Activated CD8-positive, alpha-beta memory T cell treated with anti-CD3 and anti-CD28 coated beads, Interleukin-2, amount 50 U/mL, for 4 hours (primary cell): ENCODE data around the gene DLX6.

Experiments
- DNase-seq: peaks from one replicate; pipeline ENCODE4 v3.0.0-alpha.2; 2020

Gene DLX6

DNA sequence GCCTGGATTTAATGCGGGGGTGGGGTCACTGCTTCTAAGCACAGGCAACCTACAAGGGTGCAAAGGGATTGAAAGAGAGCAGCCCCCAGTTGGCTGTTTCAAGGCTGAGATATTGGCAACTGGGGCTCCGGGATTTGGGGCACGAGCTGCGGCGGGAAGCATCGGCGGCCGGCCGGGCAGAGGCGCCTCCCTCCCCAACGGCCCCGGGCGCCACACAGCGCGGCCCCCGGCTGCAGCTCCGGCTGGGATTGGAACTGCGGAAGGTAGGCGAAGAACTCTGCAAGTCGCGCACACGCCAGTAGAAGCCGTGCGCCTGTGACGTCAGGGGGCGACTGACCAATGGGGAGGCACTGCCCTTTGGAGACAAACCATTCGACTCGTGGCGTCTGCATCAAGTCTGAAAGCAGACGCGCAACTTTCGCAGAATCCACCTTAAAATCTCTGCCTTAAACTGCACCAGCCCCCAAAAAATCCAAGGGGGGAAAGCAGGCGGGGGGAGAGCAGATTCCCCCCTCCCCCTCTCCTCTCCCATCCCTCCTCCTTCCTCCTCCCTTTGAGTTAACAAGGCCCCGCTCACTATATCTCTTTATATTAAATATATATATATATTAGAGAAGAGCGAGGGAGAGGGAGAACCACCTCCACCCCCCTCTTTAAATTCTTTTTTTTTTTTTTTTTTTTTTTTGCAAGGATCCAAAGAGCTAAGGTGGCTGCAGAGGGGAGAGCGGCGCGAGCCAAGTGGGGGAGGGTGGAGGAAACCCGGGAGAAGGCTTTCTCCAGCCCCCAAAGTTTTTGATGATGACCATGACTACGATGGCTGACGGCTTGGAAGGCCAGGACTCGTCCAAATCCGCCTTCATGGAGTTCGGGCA is at the start of gene DLX6:
Gene DLX6, plus strand, starts transcription at position 371 of the 872 bp plus-strand sequence. Its CDS starts 425 bp downstream, at position 796.
- no peak for DNase-seq

DNA sequence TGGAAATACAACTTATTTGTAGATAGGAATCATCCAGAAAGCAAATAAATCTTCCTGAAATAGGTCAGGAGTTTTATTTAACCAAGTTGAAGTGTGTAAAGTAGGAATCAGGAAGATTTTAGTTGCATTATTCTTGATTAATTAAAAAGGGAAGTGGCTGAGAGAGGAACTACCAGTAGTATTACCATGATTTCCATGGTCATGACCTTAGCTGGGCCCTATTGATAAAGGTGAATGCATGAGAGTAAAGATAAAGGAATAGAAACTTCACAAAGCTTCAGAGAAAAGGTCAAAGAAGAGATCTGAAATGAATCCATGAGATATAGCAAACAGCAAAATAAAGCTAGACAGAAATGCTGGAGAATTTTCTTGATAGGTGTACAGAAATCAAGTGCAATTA is 46.2 kb upstream of the DLX6 start:
- no peak for DNase-seq

DNA sequence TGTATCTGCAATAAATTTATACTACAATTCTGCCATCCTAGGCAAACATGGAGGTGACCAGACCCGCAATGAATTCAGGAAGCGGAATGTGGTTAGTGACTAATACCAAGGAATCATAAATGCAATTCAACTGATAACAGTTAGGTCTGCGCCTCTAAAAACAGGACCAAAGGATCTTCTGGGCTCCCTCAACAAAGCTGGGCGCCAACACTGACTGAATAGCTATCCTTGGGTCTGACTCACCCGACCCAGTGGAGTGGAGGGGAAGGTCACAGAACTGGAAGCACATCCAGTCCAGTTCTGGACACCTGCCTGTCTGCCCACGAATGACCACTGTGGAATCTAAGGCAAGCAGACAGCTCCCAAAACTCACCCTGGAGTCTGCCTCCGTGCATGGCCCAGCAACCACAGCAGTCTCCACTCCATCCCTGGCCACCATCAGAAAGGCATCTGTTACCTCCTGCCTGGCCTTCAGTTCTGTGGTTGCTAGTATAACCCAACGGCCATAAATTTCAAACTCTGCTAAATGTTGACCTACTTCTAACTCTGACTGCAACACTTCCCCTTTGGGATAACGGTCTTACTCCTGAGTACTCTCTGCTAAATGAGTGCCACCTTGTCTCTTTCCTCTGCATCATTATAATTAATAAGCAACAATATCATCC is 43.0 kb upstream of the DLX6 start:
- no peak for DNase-seq

DNA sequence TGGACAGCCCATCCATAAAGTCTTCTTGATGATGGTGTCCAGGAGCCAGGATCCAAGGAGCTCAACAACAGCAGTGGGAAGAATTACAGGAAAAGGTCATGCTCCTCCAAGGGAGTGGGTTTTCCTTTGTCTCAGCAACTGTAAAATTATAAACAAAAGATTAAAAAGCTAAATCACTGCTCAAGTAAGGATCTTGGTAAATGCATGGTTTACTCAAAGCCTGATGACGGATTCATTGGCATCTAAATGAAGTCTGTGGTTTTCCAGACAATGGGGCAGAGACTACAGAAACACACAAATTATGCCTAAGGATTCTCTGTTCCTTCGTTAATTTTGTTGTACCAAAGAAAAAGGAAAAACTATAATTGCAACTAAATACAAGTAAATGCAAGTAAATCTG is 36.4 kb upstream of the DLX6 start:
- no peak for DNase-seq

DNA sequence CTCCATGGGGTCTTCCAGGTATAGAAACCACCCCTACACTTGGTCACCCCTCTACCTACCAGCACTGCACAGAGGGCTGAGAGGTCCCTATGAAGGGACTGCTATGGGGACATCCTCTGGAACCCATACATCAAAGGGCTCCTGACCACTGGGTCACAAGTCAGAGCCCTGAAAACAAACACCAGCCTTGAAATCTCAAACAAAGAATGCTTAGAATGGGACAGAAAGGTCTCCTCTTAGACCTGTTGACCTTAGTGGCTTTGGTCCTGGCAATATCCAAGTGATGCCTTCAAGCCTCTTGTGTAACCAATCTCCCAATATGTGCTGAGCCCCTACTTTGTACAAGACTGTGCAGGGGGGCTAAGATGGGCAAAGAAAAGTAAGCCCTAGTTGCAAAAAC is 34.6 kb upstream of the DLX6 start:
- no peak for DNase-seq

DNA sequence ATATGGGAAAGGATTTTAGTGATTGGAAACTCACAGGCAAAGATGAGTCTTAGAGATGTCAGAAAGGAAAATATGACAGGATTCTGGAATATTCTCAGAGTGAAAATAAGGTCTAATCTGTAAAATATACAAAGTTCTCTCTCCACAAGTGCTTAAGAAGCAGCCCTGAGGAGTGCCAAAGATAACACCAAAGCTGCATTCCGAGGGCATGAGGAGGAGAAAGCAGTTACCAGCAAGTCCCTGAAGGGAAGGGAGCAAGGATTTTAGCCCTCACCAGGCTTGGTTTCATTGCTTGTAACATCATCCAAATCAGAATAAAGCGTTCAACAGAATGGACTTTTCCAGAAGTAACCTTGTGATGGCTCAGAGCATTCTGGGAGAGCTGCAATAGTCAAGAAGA is 31.4 kb upstream of the DLX6 start:
- no peak for DNase-seq

DNA sequence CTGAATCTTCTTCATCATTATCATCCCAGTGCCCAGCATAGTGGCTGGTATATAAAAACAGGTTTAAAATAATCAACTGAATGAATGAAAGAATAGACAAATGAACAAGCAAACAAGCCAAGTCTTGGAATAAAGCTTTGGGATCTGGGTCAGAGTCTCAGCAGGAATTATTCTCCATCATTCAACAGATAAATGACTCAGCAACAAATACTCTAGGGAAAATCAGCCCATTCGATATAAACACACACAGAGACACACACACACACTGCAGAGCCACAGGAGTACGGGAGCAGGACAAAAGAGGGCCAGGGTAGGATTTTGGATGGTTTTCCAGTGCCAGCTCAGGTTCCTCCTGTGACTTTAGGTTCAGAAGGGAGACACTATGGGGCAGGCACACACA is 29.2 kb upstream of the DLX6 start:
- no peak for DNase-seq

DNA sequence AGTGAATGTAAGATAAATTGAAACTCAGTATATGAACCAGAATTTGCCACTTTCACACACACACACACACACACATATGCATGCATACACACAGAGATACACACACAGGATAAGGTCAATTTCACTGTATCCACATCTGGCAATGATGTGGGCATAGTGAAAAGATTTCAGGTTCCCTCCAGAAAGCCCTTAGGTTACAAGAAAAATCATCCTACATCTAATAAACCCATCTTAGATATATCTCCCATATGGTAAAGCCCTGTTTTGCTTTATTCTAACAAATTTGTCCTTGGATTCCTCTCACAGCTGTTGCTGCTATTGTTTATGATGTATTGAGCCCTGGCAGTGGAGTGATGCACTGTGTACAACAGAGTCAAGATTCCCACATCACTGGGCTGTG is 27.9 kb upstream of the DLX6 start:
- no peak for DNase-seq

DNA sequence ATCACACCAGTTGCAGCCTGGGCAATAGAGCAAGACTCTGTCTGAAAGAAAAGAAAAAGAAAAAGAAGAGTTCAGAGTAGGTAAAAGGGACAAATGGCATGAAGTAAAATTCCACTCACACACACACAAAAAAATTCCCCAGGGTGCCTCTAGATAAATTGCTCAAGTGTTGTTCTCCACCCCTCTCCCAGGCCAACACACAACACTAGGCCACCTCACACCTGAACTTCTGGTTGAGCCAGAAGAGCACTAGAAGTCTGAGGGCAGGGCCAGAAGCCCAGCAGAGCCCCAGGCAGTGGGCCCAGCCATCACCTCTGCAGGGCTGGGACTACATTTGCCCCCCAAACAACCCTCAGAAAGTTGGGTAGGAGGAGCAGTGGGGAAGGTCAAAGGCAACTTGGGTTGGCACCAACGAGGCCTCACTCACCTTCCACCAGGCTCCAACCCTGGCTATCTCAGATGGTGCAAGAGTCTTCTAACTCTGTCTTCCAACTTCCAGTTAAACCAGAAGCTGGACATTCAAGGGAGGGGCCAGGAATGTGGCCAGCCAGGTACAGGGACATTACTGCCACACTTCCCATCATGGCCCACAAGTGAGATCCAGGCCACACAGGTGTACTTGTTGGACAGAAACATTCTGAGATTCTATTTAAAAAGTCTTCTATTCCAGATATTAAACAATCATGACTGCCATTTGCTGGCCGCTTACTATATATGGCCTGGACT is 25.6 kb upstream of the DLX6 start:
- no peak for DNase-seq

DNA sequence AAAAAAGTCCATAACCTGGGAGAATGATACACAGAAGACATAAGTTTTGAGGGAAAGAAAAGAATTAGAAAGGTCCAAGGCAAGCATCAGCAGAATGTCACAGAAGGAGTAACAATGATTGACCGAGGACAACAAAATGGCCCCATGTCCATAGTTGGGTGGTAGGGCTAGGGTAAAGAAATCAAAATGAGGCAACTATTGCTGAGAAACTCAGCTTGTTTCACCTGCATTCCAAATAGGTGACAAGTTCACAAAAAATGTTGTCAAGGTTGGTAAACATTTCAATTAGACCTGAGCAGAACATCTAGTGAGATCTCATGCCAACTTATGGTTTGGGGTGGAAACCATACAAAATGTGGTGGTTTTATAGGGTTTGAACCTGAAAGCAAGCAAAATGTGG is 22.8 kb upstream of the DLX6 start:
- DNase-seq, result no peak

DNA sequence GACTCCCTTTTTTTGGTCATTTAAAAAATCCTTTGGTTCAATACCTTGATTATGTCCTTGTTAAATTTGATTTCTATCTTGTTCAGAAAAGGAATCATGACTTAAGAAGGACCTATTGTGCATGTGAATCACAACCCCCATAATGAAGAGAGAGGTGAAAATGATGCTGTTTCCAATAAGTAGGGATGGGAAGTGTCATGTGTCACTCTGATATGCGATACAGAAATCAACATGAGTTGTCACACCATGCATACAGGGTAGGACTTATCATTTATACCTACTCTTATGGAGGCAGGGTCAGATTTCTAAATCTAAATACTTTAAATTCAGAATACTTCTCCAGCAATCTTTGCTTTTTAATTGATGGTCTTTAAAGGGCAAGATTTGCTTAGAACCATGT is 19.4 kb upstream of the DLX6 start:
- no peak for DNase-seq

DNA sequence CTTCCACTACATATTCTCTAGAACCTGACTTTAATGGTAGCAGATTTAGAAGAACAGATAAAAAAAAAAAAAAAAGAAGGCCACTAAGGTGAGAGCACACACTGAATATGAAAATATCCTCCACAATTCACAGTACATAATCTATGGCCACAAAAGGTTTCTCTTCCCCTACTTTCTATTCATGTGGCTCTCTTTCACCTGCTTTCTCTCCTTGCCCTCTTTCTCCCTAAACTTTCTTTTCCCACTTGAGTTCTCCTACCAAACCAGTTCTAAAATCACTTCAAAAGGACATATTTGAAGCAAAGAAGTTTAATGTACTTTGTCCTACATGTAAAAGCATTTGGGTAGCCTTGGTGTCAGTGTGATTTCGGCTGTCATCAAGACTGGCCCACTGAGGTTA is 18.5 kb upstream of the DLX6 start:
- no peak for DNase-seq

DNA sequence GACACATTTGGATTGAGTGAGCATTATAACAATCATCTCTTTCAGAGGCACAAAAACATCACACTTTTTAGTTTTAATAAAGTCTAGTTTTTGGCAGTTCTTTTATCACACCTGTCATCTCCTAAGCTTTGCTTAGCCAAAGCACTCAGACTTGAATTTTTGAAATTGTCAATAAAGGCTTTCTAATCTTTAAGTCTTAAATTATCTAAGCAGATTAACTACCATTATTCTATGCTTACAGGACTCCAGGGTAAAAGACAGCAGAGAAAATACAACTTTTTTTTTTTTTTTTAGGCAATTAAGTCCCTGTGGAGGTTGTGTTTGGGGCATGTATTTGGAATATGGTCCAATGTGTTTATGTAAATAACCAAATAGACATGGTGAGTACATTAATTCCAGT is 17.6 kb upstream of the DLX6 start:
- DNase-seq, result no peak

DNA sequence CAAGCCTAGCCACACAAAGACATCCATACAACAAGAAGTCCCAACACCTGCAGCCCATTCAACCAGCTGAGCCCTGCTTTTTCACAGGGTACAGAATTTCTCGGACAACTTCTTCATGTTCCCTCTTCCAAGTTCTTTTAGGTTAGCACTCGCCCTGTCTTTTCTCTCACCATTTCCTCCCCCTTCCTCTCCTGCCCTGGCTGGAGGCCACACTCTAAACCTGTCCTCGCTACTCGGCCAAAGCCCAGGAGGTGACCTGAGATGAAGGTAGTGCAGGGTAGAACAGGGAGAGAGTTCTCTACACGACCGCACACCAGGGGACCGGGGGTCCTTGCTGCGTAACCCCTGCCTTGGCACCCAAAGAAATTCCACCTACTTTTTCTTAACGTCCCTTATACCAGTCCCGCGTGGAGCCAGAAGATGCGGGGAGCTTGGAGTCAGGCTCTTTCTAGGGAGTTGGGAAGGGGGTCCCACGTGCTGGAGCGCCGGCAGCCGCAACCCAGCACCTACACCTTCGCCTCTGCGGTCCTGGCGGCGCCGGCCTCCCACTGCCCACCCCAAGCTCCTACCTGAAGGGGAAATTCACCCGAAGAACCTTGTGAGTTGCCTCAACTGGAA is 16.0 kb upstream of the DLX6 start:
- no peak for DNase-seq

DNA sequence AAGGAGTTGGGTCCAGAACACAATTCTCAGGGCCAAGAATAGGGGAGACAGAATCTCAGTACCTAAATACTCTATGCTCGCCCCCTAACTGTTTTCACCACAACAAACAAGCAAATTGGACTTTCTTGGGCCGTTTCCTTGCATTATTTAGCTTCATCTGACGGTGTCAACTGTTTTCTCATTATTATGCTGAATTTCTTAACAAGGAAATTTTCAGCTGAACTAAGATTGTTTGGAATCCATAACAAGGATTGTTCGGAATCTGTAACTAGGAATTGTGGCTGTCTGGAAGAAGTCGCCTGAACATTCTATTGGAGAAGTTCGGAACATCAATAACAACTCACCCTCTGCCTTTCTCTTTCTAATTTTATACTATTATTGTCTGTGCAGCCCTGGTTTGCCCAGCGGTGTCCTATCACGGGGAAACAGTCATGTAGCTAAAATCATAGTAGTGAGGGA is 15.5 kb upstream of the DLX6 start:
- DNase-seq, result no peak

DNA sequence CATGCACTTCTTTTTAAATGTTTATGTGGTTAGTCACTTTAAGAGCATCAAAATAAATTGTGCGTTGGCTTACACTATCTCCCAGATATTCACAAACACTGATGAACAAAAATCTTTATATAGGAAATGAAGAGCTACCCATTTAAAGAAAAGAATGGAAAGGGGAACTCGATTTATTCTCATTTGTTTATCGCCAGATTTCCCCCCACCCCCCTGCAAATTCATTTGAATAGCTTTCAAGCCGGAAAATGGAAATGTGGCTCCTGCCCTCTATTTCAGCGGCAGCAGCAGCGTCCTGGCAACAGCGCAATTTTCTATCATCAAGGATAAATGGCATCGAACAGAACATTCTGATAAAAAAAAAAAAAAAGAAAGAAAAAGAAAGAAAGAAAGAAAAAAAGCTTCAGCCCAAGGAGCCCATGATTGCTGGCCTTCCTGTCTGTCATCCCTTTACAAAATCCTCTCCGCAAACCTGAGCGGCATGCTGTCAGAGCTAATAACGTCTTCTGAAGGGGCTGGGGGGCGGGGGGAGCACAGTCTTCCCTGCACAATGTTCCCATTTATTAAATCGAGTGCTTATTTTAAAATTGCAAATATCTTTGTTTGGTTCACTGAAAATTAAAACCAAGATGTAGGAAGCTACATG is 13.7 kb upstream of the DLX6 start:
- no peak for DNase-seq

DNA sequence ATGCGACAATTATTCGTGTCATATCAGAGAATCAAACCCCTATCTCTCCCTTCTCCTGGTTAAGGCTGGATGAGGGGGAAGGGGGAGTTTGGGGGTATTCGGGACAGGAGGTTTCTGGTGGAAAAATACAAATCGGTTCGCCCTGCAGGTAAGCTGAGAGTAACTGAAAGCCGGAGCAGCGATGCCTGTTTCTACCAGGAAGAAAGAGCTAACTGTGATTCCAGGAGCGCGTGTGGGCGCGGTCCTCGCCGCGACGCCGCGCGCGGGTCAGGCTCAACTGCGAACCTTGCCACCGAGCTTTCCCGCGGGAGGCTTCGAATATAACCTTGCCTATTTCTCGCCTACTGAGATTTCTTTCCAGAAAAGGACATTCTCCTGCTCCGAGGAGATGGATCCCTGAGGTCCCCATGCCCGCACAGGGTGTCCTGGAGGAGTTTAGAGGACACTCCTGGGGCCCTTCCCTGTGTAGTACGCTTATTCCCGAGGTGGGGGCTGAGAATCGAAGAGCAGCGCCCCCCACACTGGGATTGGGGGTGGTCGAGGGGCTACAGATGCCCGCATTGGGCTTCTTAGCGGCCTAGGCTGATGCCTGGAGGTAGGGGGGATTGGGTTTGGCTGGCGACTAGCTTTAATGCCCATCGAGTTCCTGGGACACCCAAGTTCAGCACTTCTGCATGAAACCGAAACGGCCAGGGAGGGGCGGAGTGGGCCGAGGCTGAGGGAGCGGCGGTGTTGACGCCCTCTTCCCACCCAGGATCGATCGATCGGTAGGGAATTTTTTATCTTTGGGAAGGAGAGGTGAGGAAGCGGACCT is 13.0 kb upstream of the DLX6 start:
- no peak for DNase-seq

DNA sequence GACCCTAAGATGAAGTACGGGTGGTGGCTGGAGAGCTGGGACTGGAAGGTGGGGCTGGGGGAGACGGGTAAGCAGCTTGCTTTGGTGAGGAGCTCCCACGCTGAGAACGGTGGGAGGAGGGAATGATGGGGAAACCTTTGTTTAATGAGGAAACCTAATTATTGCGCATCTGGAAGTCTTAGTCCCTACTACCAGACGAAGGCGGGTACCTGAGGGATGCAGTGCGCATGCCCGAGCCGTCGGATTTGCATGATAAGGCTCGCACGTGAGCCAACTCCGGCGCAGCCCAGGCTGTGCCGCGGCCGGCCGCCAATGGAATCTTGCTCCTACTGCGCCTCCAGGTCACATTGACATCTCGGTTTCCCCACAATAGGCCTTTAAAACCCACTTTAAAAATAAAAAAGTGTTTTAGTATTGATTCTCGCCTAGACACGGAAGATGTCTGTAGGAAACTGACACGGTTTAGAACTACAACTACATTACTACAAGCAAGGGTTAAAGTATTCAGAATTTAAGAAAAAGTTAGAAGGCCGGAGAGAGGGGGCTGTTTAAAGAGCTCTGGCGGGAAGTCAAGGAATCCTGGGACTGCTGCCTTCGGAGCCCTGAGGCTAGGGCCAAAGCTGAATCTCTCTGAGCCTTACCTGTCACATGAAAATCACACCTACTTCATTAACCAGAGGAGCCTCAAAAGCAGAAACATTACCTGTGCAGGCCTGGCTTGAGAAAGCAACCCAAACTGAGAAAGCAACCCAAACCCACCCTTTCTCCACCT is 12.1 kb upstream of the DLX6 start:
- DNase-seq, result no peak

DNA sequence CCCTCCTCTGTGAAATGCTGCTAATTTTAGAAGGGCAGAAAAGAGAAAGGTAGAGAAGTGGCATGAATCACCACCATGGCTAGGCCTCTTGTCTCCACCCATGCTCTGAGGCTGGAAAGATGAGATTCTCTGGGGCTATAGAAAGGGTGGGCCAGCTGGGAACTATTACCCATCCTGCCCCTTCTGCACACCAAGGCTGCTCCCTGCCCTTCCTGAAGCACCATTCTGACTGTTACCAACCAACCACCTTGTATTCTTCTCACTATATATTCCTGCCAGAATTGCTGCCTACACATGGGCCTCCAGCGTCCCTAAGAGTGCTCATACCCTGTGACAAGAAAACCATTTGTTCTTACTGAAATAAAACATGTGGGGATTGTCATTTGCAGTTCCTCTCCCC is 11.4 kb upstream of the DLX6 start:
- DNase-seq, result no peak

DNA sequence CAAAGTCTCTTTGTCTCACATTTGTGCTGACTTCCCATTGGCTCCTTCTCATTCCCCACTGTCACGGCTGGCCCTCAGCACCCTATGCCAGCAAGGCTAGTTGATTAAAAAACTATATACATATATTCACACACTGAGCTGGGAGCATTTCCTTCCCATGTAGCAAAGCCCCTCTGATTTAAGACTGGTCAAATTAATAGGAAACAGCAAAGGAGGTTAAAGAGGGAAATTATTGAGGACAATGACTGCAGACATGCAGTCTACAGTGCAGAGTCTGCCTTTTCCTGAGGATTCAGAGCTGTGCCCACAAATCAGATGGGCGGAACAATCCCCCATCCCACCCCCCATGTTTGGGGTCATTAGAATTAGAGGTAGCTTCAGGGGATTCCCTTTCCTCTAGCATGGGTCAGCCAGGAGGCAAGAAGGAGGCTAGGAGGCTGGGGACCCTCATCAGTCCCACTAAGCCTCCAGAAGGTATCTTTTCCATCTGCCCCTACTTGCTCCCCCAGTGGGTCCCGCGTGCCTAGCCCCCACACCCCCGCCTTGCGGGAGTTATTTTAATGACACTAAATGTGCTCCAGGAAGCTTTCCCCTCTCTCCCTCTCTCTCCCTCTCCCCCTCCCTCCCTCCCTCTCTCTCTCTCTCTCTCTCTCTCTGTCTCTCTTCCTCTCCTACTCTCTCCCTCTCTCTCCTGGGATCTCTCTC is 9.8 kb upstream of the DLX6 start:
- DNase-seq, result no peak
